HL-60 (cell line): Measurements from ENCODE around the gene MACROD2.

Experiments used
- GABPA ChIP-seq: IDR thresholded peaks from 2 replicates; pipeline ENCODE4 v1.6.1; 2012; ENCODE audit warnings: low read depth
- POLR2AphosphoS5 ChIP-seq: IDR thresholded peaks from 2 replicates; pipeline ENCODE4 v1.6.1; 2012; ENCODE audit warnings: low read depth
- TF ChIP-seq, protein P1 (sequence below): IDR thresholded peaks from one replicate; pipeline ENCODE4 v1.5.1; 2011; ENCODE audit warnings: low read length, control low read depth, inconsistent platforms; ENCODE audit not compliant: insufficient read depth
- TF ChIP-seq, protein P2 (sequence below): IDR thresholded peaks from 2 replicates; pipeline ENCODE4 v1.6.1; 2012; ENCODE audit warnings: low read depth; ENCODE audit not compliant: insufficient replicate concordance

DNA sequence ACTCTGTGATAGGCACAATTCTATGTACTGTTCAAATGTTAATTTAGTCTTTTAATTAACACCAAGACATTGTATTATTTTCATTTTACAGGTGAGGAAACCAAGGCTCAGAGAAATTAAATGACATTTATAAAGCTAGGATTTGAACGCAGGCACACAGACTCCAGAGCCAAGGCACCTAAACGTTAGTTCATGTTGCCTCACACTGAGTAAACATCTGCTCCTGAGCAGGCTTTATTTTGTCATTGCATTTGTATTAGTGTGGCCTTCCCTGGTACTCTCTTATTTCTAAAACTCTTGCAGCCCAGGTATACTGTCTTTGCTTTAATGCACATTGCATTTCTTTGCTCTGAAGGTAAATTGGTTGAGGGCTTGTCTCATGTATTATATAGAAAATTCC is 605.2 kb downstream of the MACROD2 start:
- TF ChIP-seq, protein P1, sequence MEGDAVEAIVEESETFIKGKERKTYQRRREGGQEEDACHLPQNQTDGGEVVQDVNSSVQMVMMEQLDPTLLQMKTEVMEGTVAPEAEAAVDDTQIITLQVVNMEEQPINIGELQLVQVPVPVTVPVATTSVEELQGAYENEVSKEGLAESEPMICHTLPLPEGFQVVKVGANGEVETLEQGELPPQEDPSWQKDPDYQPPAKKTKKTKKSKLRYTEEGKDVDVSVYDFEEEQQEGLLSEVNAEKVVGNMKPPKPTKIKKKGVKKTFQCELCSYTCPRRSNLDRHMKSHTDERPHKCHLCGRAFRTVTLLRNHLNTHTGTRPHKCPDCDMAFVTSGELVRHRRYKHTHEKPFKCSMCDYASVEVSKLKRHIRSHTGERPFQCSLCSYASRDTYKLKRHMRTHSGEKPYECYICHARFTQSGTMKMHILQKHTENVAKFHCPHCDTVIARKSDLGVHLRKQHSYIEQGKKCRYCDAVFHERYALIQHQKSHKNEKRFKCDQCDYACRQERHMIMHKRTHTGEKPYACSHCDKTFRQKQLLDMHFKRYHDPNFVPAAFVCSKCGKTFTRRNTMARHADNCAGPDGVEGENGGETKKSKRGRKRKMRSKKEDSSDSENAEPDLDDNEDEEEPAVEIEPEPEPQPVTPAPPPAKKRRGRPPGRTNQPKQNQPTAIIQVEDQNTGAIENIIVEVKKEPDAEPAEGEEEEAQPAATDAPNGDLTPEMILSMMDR = no peak
- TF ChIP-seq, protein P2, sequence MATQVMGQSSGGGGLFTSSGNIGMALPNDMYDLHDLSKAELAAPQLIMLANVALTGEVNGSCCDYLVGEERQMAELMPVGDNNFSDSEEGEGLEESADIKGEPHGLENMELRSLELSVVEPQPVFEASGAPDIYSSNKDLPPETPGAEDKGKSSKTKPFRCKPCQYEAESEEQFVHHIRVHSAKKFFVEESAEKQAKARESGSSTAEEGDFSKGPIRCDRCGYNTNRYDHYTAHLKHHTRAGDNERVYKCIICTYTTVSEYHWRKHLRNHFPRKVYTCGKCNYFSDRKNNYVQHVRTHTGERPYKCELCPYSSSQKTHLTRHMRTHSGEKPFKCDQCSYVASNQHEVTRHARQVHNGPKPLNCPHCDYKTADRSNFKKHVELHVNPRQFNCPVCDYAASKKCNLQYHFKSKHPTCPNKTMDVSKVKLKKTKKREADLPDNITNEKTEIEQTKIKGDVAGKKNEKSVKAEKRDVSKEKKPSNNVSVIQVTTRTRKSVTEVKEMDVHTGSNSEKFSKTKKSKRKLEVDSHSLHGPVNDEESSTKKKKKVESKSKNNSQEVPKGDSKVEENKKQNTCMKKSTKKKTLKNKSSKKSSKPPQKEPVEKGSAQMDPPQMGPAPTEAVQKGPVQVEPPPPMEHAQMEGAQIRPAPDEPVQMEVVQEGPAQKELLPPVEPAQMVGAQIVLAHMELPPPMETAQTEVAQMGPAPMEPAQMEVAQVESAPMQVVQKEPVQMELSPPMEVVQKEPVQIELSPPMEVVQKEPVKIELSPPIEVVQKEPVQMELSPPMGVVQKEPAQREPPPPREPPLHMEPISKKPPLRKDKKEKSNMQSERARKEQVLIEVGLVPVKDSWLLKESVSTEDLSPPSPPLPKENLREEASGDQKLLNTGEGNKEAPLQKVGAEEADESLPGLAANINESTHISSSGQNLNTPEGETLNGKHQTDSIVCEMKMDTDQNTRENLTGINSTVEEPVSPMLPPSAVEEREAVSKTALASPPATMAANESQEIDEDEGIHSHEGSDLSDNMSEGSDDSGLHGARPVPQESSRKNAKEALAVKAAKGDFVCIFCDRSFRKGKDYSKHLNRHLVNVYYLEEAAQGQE = no peak
- TF ChIP-seq GABPA = no peak
- no peak for TF ChIP-seq POLR2AphosphoS5
